Mesenchymal stem cell (in vitro differentiated cells and primary cell): ENCODE data around the gene LIPJ.
A peak's percentile ranks its signal among the peaks of the same experiment; 100 is the strongest.

ENCODE experiments used
- DNase-seq: peaks from one replicate; pipeline ENCODE4 v3.0.0-alpha.2; 2013
- H2AFZ ChIP-seq: one replicate; pipeline ENCODE4 v1.6.1; 2013; ENCODE audit warnings: low read depth, mild to moderate bottlenecking, control low read depth, inconsistent platforms, low read length, moderate library complexity
- H2AK5ac ChIP-seq: 2 replicates; pipeline ENCODE4 v1.6.1; 2013; ENCODE audit warnings: low read length, moderate library complexity, mild to moderate bottlenecking, inconsistent platforms; ENCODE audit not compliant: severe bottlenecking
- H2BK120ac ChIP-seq: one replicate; pipeline ENCODE4 v1.6.1; 2013; ENCODE audit warnings: low read depth, mild to moderate bottlenecking, inconsistent platforms, low read length, moderate library complexity
- H2BK12ac ChIP-seq, 2 experiments: one replicate each; pipeline ENCODE4 v1.6.1; 2013; ENCODE audit warnings: inconsistent platforms in 2 of 2, low read length in 2 of 2, mild to moderate bottlenecking in 2 of 2, moderate library complexity in 2 of 2, control low read depth in 1 of 2
- H2BK15ac ChIP-seq: one replicate; pipeline ENCODE4 v1.6.1; 2013; ENCODE audit warnings: mild to moderate bottlenecking, low read depth, inconsistent platforms; ENCODE audit not compliant: poor library complexity, severe bottlenecking
- H2BK5ac ChIP-seq: 2 replicates; pipeline ENCODE4 v1.6.1; 2013; ENCODE audit warnings: low read depth, mild to moderate bottlenecking, low read length, control low read depth, inconsistent platforms; ENCODE audit not compliant: poor library complexity, severe bottlenecking
- H3K14ac ChIP-seq, 2 experiments: one replicate each; pipeline ENCODE4 v1.6.1; 2013; ENCODE audit warnings: inconsistent platforms in 2 of 2, low read length in 2 of 2, control low read depth in 1 of 2, mild to moderate bottlenecking in 1 of 2, moderate library complexity in 1 of 2
- H3K18ac ChIP-seq, 2 experiments: one replicate each; pipeline ENCODE4 v1.6.1; 2013; ENCODE audit warnings: inconsistent platforms in 2 of 2, low read length in 2 of 2, control low read depth in 1 of 2, low read depth in 1 of 2, mild to moderate bottlenecking in 1 of 2
- H3K23ac ChIP-seq, 2 experiments: one replicate each; pipeline ENCODE4 v1.6.1; 2013; ENCODE audit warnings: inconsistent platforms in 2 of 2, low read length in 2 of 2, mild to moderate bottlenecking in 2 of 2, moderate library complexity in 2 of 2, control low read depth in 1 of 2
- H3K27ac ChIP-seq: 2 replicates; pipeline ENCODE4 v1.5.1; 2013; ENCODE audit warnings: mild to moderate bottlenecking, moderate library complexity, low read length, control low read depth, inconsistent platforms; ENCODE audit not compliant: poor library complexity, severe bottlenecking
- H3K27me3 ChIP-seq, 2 experiments: 2 replicates each; pipeline versions ENCODE4 v1.6.1 to v1.7.0; 2013; ENCODE audit warnings: low read length in 2 of 2, mild to moderate bottlenecking in 2 of 2, moderate library complexity in 2 of 2, control low read depth in 1 of 2, inconsistent platforms in 1 of 2; ENCODE audit not compliant: control insufficient read depth in 1 of 2, insufficient read depth in 1 of 2
- H3K36me3 ChIP-seq, 2 experiments: 2 replicates each; pipeline versions ENCODE4 v1.6.1 to v1.7.0; 2013; ENCODE audit warnings: low read length in 2 of 2, control low read depth in 1 of 2, inconsistent platforms in 1 of 2, low read depth in 1 of 2, mild to moderate bottlenecking in 1 of 2; ENCODE audit not compliant: insufficient read depth in 2 of 2, control insufficient read depth in 1 of 2
- H3K4ac ChIP-seq, 2 experiments: one replicate each; pipeline ENCODE4 v1.6.1; 2013; ENCODE audit warnings: inconsistent platforms in 2 of 2, low read length in 2 of 2, mild to moderate bottlenecking in 2 of 2, moderate library complexity in 2 of 2, control low read depth in 1 of 2, low read depth in 1 of 2
- H3K4me1 ChIP-seq: 2 replicates; pipeline ENCODE4 v1.6.1; 2013; ENCODE audit warnings: low read depth, low read length, control low read depth; ENCODE audit not compliant: control insufficient read depth, insufficient read depth
- H3K4me2 ChIP-seq: 2 replicates; pipeline ENCODE4 v1.6.1; 2013; ENCODE audit warnings: low read length, mild to moderate bottlenecking, inconsistent platforms; ENCODE audit not compliant: poor library complexity, severe bottlenecking
- H3K4me3 ChIP-seq, 2 experiments: 2 replicates each; pipeline versions ENCODE4 v1.5.1 to v1.7.0; 2013; ENCODE audit warnings: low read length in 2 of 2, mild to moderate bottlenecking in 2 of 2, control low read depth in 1 of 2, low read depth in 1 of 2; ENCODE audit not compliant: insufficient read depth in 1 of 2
- H3K79me1 ChIP-seq: replicated peaks from 2 replicates; pipeline ENCODE4 v1.6.1; 2013; ENCODE audit warnings: mild to moderate bottlenecking, control low read depth, low read length, inconsistent platforms; ENCODE audit not compliant: poor library complexity, severe bottlenecking
- H3K9ac ChIP-seq: 2 replicates; pipeline ENCODE4 v1.7.0; 2013; ENCODE audit warnings: mild to moderate bottlenecking, low read length, moderate library complexity
- H3K9me3 ChIP-seq: 2 replicates; pipeline ENCODE4 v1.7.0; 2013; ENCODE audit warnings: mild to moderate bottlenecking, low read length; ENCODE audit not compliant: control insufficient read depth
- H4K8ac ChIP-seq: one replicate; pipeline ENCODE4 v1.6.1; 2013; ENCODE audit warnings: inconsistent platforms, mild to moderate bottlenecking, low read length, moderate library complexity
- H4K91ac ChIP-seq: one replicate; pipeline ENCODE4 v1.6.1; 2013; ENCODE audit warnings: mild to moderate bottlenecking, low read length, inconsistent platforms
- WGBS: methylation state at CpG from one replicate; pipeline ENCODE4 v1.1.7; 2013; ENCODE audit warnings: mixed read lengths; 5-methylcytosine and 5-hydroxymethylcytosine counted together

LIPJ gene

GRCh38 chr10:88557256-88557655 lies 29.3 kb upstream of the LIPJ start:
- Histone ChIP-seq H2BK5ac (no peak overlapping the region), H2BK120ac (no peak overlapping the region), H3K4me1 (no peaks in the 10 kb centered on the region), H3K14ac (no peak overlapping the region), H3K4ac (no peak overlapping the region), H3K9ac (peak overlapping the region; percentile 39), H4K91ac (no peak overlapping the region), H3K9me3 (no peaks in the 10 kb centered on the region), H3K27me3 (no peaks in the 10 kb centered on the region), H3K18ac (no peak overlapping the region), H3K23ac (no peak overlapping the region), H4K8ac (no peak overlapping the region), H2AFZ (no peak overlapping the region), H3K4me2 (no peak overlapping the region), H2BK15ac (no peak overlapping the region), H2BK12ac (no peak overlapping the region), H3K4me3 (no peak overlapping the region), H3K79me1 (no peaks in the 10 kb centered on the region), H2AK5ac (no peak overlapping the region), H3K27ac (no peak overlapping the region), H3K36me3 (no peaks in the 10 kb centered on the region)
- DNase-seq = no peak
- WGBS = no CpG with 5 or more reads among the region's 1 CpG

- Histone ChIP-seq H3K14ac (no peak overlapping the region), H2BK120ac (no peak overlapping the region), H3K4me1 (no peaks in the 10 kb centered on the region), H3K18ac (no peak overlapping the region), H2AFZ (no peak overlapping the region), H3K27ac (no peak overlapping the region), H2BK5ac (no peak overlapping the region), H4K8ac (no peak overlapping the region), H2BK15ac (no peak overlapping the region), H3K9ac (peak overlapping the region; percentile 39), H3K4me2 (no peak overlapping the region), H2BK12ac (no peak overlapping the region), H3K9me3 (no peaks in the 10 kb centered on the region), H3K36me3 (no peaks in the 10 kb centered on the region), H3K79me1 (no peaks in the 10 kb centered on the region), H2AK5ac (no peak overlapping the region), H3K4me3 (no peak overlapping the region), H4K91ac (no peak overlapping the region), H3K23ac (no peak overlapping the region), H3K4ac (no peak overlapping the region), H3K27me3 (no peaks in the 10 kb centered on the region)
- peak; percentile 48 for DNase-seq
- no CpG with 5 or more reads among the region's 2 CpGs for WGBS
These were observed 28.9 kb upstream of the LIPJ start for GRCh38 chr10:88557658-88558057.

- no peak overlapping the region for H3K9ac ChIP-seq
- H2BK15ac ChIP-seq = no peak overlapping the region
- H3K27ac ChIP-seq = no peak overlapping the region
- no peak overlapping the region for H2AK5ac ChIP-seq
- no peaks in the 10 kb centered on the region for H3K4me1 ChIP-seq
- no peak overlapping the region for H2AFZ ChIP-seq
- no peak overlapping the region for H2BK12ac ChIP-seq
- no peaks in the 10 kb centered on the region for H3K79me1 ChIP-seq
- no peak overlapping the region for H3K4me2 ChIP-seq
- H3K27me3 ChIP-seq = no peaks in the 10 kb centered on the region
- 88% methylated on average over 1 of the region's 1 CpG for WGBS
- no peaks in the 10 kb centered on the region for H3K9me3 ChIP-seq
- no peak overlapping the region for H4K8ac ChIP-seq
- DNase-seq = no peak
- H2BK5ac ChIP-seq = no peak overlapping the region
- H3K36me3 ChIP-seq = no peaks in the 10 kb centered on the region
- no peak overlapping the region for H2BK120ac ChIP-seq
- no peak overlapping the region for H3K18ac ChIP-seq
- no peak overlapping the region for H3K4ac ChIP-seq
- no peak overlapping the region for H3K4me3 ChIP-seq
- no peak overlapping the region for H4K91ac ChIP-seq
- no peak overlapping the region for H3K23ac ChIP-seq
- H3K14ac ChIP-seq = no peak overlapping the region
These were observed 24.4 kb upstream of the LIPJ start for GRCh38 chr10:88562152-88562551.

DNA sequence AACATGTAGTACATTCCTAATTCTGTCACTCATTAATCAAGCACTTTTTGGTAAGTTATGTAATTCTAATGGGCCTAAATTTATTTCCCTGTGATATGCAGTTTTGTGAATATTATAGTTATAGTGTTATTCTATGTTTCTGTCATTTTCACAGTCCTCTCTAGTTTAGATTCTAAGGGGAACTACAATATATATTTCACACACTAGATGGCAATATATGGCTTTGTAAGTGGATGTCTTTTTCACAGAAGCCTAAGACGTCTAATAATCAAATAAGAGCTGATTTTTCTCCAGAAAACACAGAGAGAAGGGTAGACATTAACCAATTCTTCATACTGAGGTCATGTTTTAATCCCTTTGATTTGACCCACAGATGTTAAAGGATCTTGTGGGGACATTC lies 21.5 kb upstream of the LIPJ start:
- no peak overlapping the region for H2BK5ac ChIP-seq
- no peak overlapping the region for H4K91ac ChIP-seq
- no peaks in the 10 kb centered on the region for H3K36me3 ChIP-seq
- no CpG with 5 or more reads among the region's 1 CpG for WGBS
- H3K4me3 ChIP-seq = no peak overlapping the region
- H3K27me3 ChIP-seq = no peaks in the 10 kb centered on the region
- H2BK120ac ChIP-seq = no peak overlapping the region
- no peak overlapping the region for H3K18ac ChIP-seq
- no peak overlapping the region for H4K8ac ChIP-seq
- peak overlapping the region; percentile 7 for H3K9ac ChIP-seq
- H2AFZ ChIP-seq = no peak overlapping the region
- no peaks in the 10 kb centered on the region for H3K79me1 ChIP-seq
- H3K4me1 ChIP-seq = no peaks in the 10 kb centered on the region
- no peak overlapping the region for H2BK15ac ChIP-seq
- no peak overlapping the region for H3K14ac ChIP-seq
- H3K23ac ChIP-seq = no peak overlapping the region
- no peak overlapping the region for H3K27ac ChIP-seq
- no peak overlapping the region for H3K4ac ChIP-seq
- H2AK5ac ChIP-seq = no peak overlapping the region
- no peaks in the 10 kb centered on the region for H3K9me3 ChIP-seq
- DNase-seq = peak; percentile 54
- H2BK12ac ChIP-seq = no peak overlapping the region
- no peak overlapping the region for H3K4me2 ChIP-seq
